ENCODE results near the gene CLMP. TPM values are rescaled to one million over a fixed set of nuclear protein-coding genes. Genes with fewer than 3 reads are reported as not detected.

Gene CLMP
- total RNA-seq, 1 experiment from 2014 or later: 17.3 TPM

DNA sequence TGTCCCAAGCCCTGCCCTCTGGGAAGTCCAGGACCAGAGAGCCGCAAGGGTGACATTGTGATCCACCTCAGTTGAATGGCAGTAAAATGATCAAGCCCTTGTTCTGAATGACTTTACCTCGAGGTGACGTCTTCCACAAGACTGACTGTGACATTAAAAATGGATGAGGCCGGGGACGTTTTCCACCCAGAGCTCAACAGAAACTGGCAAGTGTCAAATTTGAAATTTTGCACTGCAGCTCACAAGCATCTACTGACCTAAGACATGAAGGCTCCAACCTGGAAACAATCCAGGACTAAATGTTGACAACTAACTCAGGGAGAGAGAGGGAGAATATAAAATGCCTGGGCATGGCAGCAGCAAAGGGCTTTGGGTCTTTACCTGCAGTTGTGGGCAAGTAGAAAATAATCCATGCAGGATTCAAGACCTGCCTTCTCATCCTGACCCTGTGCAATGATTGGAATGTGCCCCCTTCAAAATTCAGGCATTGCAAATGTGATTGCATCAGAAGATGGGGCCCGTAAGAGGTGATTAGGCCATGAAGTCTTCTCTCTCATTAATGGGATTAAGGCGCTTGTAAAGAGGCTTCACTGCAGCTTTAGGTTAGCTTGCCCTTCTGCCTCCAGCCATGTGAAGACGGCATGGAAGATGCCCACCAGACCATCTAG, 33.6 kb upstream of the CLMP start:
- no peak overlapping the region for H3K27ac ChIP-seq
- H3K36me3 ChIP-seq: no peaks in the 10 kb centered on the region
- H3K4me3 ChIP-seq: no peak overlapping the region
- no peaks in the 10 kb centered on the region for H3K4me1 ChIP-seq
- no peaks in the 10 kb centered on the region for H3K9me3 ChIP-seq (replicated peaks)
- no peaks in the 10 kb centered on the region for H3K27me3 ChIP-seq
- DNase-seq: no peak

DNA sequence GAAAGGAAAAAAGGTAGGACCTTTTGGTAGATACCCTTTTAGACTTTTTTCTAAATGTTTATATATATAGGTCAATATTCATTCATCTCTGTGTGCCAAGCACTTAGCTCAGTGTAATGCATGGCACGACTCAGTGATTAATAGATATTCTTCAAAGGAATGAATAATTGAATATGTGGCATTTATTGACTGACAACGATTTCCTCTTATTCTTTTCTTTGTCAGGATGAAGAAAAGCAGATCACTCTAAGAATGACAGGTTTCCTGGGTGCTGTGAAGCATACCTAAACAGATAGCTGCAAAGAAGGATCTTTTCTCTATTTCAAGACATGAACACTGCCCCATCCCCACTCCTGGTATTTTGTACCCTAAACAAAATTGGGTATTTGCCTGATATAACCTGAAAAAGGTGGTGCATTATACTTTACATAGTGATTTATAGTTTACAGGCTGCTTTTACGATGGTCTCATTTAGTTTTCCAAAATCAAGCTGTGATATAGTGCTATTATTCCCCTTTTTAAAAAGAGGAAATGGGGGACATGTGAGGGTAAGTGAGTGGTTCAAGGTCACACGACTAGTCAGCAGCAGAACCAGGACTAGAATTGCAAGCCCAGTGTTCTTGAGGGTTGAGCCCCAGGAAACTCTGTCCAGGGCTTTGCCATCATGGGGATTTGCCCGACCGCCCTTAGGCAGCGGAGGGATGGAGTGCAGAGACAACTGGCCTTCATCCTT, 32.9 kb upstream of the CLMP start:
- Histone ChIP-seq H3K36me3 (no peaks in the 10 kb centered on the region), H3K27me3 (no peaks in the 10 kb centered on the region), H3K27ac (no peak overlapping the region), H3K9me3 (replicated peaks) (no peaks in the 10 kb centered on the region), H3K4me1 (no peaks in the 10 kb centered on the region), H3K4me3 (no peak overlapping the region)
- DNase-seq: no peak

DNA sequence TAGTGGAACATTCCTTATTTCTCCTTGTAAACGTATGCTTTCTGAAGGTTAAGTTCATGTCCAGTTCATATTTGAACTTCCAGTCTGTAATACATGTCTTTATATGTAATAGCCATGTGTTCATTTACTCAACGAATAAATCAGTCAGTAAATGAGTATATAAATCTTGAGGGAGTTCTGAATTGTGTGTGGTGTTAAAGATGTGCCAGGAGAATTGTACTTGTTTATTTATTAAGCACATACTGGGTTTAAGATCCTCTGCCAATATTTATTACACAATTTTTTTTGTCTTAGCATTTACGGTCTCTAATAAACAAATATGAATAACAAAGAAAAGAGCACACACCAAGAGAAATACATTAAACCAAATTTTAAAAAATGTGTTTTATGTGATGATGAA, 26.5 kb upstream of the CLMP start:
- H3K4me3 ChIP-seq: no peak overlapping the region
- H3K4me1 ChIP-seq: no peaks in the 10 kb centered on the region
- no peaks in the 10 kb centered on the region for H3K9me3 ChIP-seq (replicated peaks)
- no peaks in the 10 kb centered on the region for H3K27me3 ChIP-seq
- no peak for DNase-seq
- no peaks in the 10 kb centered on the region for H3K36me3 ChIP-seq
- no peak overlapping the region for H3K27ac ChIP-seq

GRCh38 chr11:123221096-123221561, 26.1 kb upstream of the CLMP start:
- no peak overlapping the region for H3K27ac ChIP-seq
- no peak overlapping the region for H3K4me3 ChIP-seq
- H3K4me1 ChIP-seq: no peaks in the 10 kb centered on the region
- no peak for DNase-seq
- no peaks in the 10 kb centered on the region for H3K9me3 ChIP-seq (replicated peaks)
- no peaks in the 10 kb centered on the region for H3K36me3 ChIP-seq
- no peaks in the 10 kb centered on the region for H3K27me3 ChIP-seq

DNA sequence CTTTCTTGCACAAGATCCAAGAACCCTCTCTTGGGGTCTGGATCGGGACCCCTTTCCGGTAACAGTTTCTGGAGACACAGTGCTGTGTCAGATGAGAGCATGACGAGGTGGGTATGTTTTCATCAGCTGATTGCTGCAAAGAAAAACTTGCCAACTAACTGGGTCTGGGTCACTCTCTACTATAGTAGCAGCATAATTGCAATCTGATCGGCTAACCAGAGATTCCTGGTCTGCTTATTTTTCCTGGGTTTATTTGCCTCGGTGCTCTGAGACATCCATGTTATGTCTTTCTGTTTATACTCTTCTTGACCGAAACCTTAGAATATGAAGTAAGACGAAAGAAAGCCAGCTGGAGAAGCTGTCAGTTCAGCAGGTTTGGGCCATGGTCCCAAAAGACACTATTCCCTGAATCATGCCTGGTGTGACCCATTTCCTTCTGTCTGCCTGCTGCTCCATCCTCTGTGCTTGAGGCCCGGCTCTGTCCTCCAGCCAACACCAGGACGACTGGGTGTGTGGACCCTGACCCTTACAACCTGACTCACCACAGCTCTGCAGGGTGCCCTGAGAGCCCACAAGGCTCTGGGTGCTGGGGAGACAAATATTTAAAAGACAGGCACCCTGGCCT, 24.1 kb upstream of the CLMP start:
- Histone ChIP-seq H3K27ac (no peak overlapping the region), H3K4me3 (no peak overlapping the region), H3K36me3 (no peaks in the 10 kb centered on the region), H3K9me3 (replicated peaks) (no peaks in the 10 kb centered on the region), H3K4me1 (no peaks in the 10 kb centered on the region), H3K27me3 (no peaks in the 10 kb centered on the region)
- no peak for DNase-seq

DNA sequence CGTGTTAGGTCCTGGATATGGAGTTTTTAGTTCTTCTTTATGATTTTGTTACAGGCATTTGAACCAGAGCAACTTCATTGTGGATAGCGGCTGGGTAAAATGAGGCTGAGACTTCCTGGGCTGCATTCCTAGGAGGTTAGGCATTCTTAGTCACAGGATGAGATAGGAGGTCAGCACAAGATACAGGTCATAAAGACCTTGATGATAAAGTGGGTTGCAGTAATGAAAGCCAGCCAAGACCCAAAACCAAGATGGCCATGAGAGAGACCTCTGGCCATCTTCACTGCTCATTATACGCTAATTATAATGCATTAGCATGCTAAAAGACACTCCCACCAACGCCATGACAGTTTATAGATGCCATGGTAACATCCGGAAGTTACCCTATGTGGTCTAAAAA, 23.4 kb upstream of the CLMP start:
- Histone ChIP-seq H3K4me1 (no peaks in the 10 kb centered on the region), H3K27ac (no peak overlapping the region), H3K4me3 (no peak overlapping the region), H3K36me3 (no peaks in the 10 kb centered on the region), H3K9me3 (replicated peaks) (no peaks in the 10 kb centered on the region), H3K27me3 (no peaks in the 10 kb centered on the region)
- DNase-seq: no peak

- Histone ChIP-seq H3K36me3 (no peaks in the 10 kb centered on the region), H3K27me3 (no peaks in the 10 kb centered on the region), H3K4me3 (no peak overlapping the region), H3K4me1 (no peaks in the 10 kb centered on the region), H3K9me3 (replicated peaks) (no peaks in the 10 kb centered on the region), H3K27ac (no peak overlapping the region)
- DNase-seq: no peak
These were observed 22.8 kb upstream of the CLMP start for GRCh38 chr11:123217897-123218296.

GRCh38 chr11:123216249-123216648, 21.2 kb upstream of the CLMP start:
- no peak for DNase-seq
- no peak overlapping the region for H3K27ac ChIP-seq
- no peaks in the 10 kb centered on the region for H3K9me3 ChIP-seq (replicated peaks)
- H3K36me3 ChIP-seq: no peaks in the 10 kb centered on the region
- H3K27me3 ChIP-seq: no peaks in the 10 kb centered on the region
- H3K4me1 ChIP-seq: peaks cover 6% of the 10 kb centered on the region
- no peak overlapping the region for H3K4me3 ChIP-seq

GRCh38 chr11:123214940-123215339, 19.9 kb upstream of the CLMP start:
- H3K9me3 ChIP-seq (replicated peaks): no peaks in the 10 kb centered on the region
- no peak for DNase-seq
- H3K27ac ChIP-seq: no peak overlapping the region
- no peaks in the 10 kb centered on the region for H3K27me3 ChIP-seq
- no peaks in the 10 kb centered on the region for H3K36me3 ChIP-seq
- H3K4me1 ChIP-seq: peaks cover 6% of the 10 kb centered on the region
- no peak overlapping the region for H3K4me3 ChIP-seq

GRCh38 chr11:123214396-123214795, 19.3 kb upstream of the CLMP start:
- no peak for DNase-seq
- no peak overlapping the region for H3K4me3 ChIP-seq
- H3K27me3 ChIP-seq: no peaks in the 10 kb centered on the region
- H3K9me3 ChIP-seq (replicated peaks): no peaks in the 10 kb centered on the region
- H3K4me1 ChIP-seq: peaks cover 6% of the 10 kb centered on the region
- H3K36me3 ChIP-seq: no peaks in the 10 kb centered on the region
- H3K27ac ChIP-seq: no peak overlapping the region

DNA sequence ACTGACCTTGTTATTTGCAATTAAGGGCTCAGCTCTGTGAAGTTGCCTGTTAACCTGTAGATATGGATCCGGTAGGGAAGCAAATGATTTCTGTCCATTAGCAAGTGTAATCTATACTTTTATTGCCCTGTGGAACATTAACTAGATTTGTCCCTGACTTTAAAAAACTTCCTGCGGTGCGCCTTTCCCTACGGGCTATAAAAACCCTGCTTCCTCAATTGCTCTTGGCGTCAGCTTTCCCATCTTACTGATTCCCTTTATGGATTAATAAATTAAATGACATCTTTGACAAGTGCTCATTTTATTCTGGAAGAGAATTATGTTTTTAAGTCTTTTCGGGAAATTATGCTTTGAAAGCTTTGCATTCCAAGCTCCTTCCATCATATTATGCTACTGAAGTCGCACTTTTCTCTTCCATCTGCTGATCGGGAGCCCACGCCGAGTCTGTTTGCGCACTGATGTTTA, 18.3 kb upstream of the CLMP start:
- no peak overlapping the region for H3K4me3 ChIP-seq
- DNase-seq: no peak
- no peaks in the 10 kb centered on the region for H3K27me3 ChIP-seq
- peaks cover 6% of the 10 kb centered on the region for H3K4me1 ChIP-seq
- no peak overlapping the region for H3K27ac ChIP-seq
- H3K36me3 ChIP-seq: no peaks in the 10 kb centered on the region
- no peaks in the 10 kb centered on the region for H3K9me3 ChIP-seq (replicated peaks)

DNA sequence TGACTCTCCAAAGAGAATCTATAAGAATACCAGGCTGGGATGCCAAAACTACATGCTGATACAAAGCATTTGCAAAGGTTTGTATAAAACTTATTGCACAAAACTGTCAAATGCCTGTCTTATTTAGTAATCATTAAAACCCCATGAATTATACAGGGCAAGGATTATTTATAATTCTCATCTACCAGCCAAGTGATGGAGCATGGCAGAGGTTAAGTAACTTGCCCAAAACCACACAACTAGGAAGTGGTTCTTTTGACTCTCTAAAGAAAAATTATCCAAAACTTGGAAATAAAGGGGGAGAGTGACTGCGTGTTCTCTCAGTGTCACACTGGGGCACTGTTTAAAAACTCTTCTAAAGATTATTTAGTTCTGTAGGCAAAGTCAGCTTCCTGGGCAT, 17.4 kb upstream of the CLMP start:
- H3K27ac ChIP-seq: no peak overlapping the region; the same call in 1 of the 2 replicates
- H3K9me3 ChIP-seq (replicated peaks): no peaks in the 10 kb centered on the region
- peaks cover 7% of the 10 kb centered on the region for H3K4me1 ChIP-seq
- H3K36me3 ChIP-seq: no peaks in the 10 kb centered on the region
- no peaks in the 10 kb centered on the region for H3K27me3 ChIP-seq
- peak overlapping the region; percentile 36; the same call in 1 of the 2 replicates for H3K4me3 ChIP-seq
- DNase-seq: no peak

DNA sequence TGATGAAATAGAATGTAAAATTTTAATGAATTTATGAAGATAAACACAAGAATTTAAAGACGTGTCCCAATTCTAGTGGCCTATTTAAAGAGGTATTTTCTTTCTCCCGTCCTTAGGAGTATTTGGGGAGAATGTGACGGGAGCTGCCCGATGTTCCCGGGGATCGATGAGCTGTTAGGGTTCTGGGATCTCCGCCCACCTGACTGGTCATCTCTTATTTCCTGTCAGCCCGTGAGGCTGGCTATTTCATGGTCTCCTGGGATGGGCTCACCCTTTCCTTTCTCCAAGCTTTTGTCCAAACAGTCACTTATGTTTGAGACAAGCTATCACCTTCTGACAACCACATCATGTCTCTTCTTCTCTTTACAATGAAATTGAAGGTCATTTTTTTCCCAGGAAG, 16.9 kb upstream of the CLMP start:
- Histone ChIP-seq H3K9me3 (replicated peaks) (no peaks in the 10 kb centered on the region), H3K27ac (peak overlapping the region; percentile 70), H3K4me3 (peak overlapping the region; percentile 36), H3K4me1 (peaks cover 11% of the 10 kb centered on the region), H3K27me3 (no peaks in the 10 kb centered on the region), H3K36me3 (no peaks in the 10 kb centered on the region)
- no peak for DNase-seq

GRCh38 chr11:123211149-123211852, 16.3 kb upstream of the CLMP start:
- Histone ChIP-seq H3K27ac (peak overlapping the region; percentile 70), H3K4me1 (peaks cover 11% of the 10 kb centered on the region), H3K9me3 (replicated peaks) (no peaks in the 10 kb centered on the region), H3K36me3 (no peaks in the 10 kb centered on the region), H3K4me3 (peak overlapping the region; percentile 36), H3K27me3 (no peaks in the 10 kb centered on the region)
- peak; percentile 80 for DNase-seq

GRCh38 chr11:123209591-123209990, 14.5 kb upstream of the CLMP start:
- no peaks in the 10 kb centered on the region for H3K9me3 ChIP-seq (replicated peaks)
- H3K36me3 ChIP-seq: no peaks in the 10 kb centered on the region
- DNase-seq: no peak
- no peaks in the 10 kb centered on the region for H3K27me3 ChIP-seq
- H3K27ac ChIP-seq: no peak overlapping the region
- H3K4me1 ChIP-seq: peaks cover 11% of the 10 kb centered on the region
- no peak overlapping the region for H3K4me3 ChIP-seq

Measured in SJCRH30 (cell line).